Measurements from ENCODE around the gene FOSL1. TPM values are rescaled to one million over a fixed set of nuclear protein-coding genes. Genes with fewer than 3 reads are reported as not detected.

FOSL1 gene
- total and polyA plus RNA-seq, 2 of the 13 experiments (the other 11 are each of a cell fraction or from before 2014, with no cell fraction given): 4.0 to 4.1 TPM

GRCh38 chr11:65944767-65945166, 44.6 kb upstream of the FOSL1 start:
- DNase-seq (ENCODE audit: low spot score): no peak
- BruUV-seq (replicated peaks): no TSS peak
- Histone ChIP-seq H3K4me2 (ENCODE audit: low read depth, low read length) (peak overlapping the region; percentile 52), H3K79me2 (ENCODE audit: insufficient read depth, low read length) (no peaks in the 10 kb centered on the region), H3K4me1 (ENCODE audit: insufficient read depth, low read length) (peaks cover 76% of the 10 kb centered on the region), H3K9me3 (ENCODE audit: low read length) (no peaks in the 10 kb centered on the region), H3K9ac (ENCODE audit: insufficient read depth, low read depth, low read length) (no peak overlapping the region), H3K4me3 (replicated peaks in 1 of 3; ENCODE audit: insufficient read depth in 1 of 3, low read depth in 2 of 3, low read length in 3 of 3) (peak overlapping the region in 1 of 3 experiments; percentile 12; a peak in 1 of 6 replicates), H3K27me3 (ENCODE audit: control insufficient read depth in 1 of 2, insufficient read depth in 2 of 2, low read length in 2 of 2) (peaks cover 0 to 30% of the 10 kb centered on the region in 2 experiments; a peak in 4 of 5 replicates), H3K27ac (ENCODE audit: extremely low read length, insufficient read depth, low read length) (no peak overlapping the region), H4K20me1 (ENCODE audit: insufficient read depth, low read length) (no peaks in the 10 kb centered on the region), H2AFZ (ENCODE audit: low read length) (no peak overlapping the region), H3K36me3 (replicated peaks in 1 of 2; ENCODE audit: control insufficient read depth in 1 of 2, insufficient read depth in 2 of 2, low read length in 2 of 2) (no peaks in the 10 kb centered on the region)
- ChIA-PET CTCF (ENCODE audit: low intra/inter-chr PET ratio, low total read pairs) (no interaction called here), POLR2A (no interaction called here)
- FAIRE-seq: no peak
- WGBS (ENCODE audit: low lambda C conversion rate): 3% methylated on average over 8 of the region's 8 CpGs
- peak; percentile 50 for ATAC-seq
- in situ Hi-C loops (cut with HindIII; ENCODE audit: extremely low pct_ligation_motif_present, low pct_unique_long_range_greater_than_20kb) (no loop called here), intact Hi-C loops (cut with micrococcal nuclease; ENCODE audit: unreplicated experiment) (no loop called here)
- TF ChIP-seq AFF4 (CRISPR knock-in tag; IDR thresholded peaks at IDR 0.05): no peak
- TF ChIP-seq PHF8 (CRISPR knock-in tag; IDR thresholded peaks at IDR 0.05): no peak
- TF ChIP-seq ZNF572 (CRISPR knock-in tag; IDR thresholded peaks at IDR 0.05): no peak
- TF ChIP-seq HOXD1 (CRISPR knock-in tag; IDR thresholded peaks at IDR 0.05): no peak
- no peak for TF ChIP-seq ZNF775 (CRISPR knock-in tag; IDR thresholded peaks at IDR 0.05; ENCODE audit: borderline replicate concordance)
- peak; percentile 57; the same call in 1 of the 2 replicates for TF ChIP-seq PAXIP1 (CRISPR knock-in tag; conservative IDR thresholded peaks at IDR 0.05)
- 0 out of 2 replicates have a peak, but pooled peaks have one; percentile 20 for TF ChIP-seq UBTF (CRISPR knock-in tag; IDR thresholded peaks at IDR 0.05)
- TF ChIP-seq ZNF3 (CRISPR knock-in tag; IDR thresholded peaks at IDR 0.05): no peak
- no peak for TF ChIP-seq MAFK (conservative IDR thresholded peaks at IDR 0.05 in 1 of 2, IDR thresholded peaks at IDR 0.05 in 1 of 2; ENCODE audit: low read length in 2 of 2)
- TF ChIP-seq KDM5B (CRISPR knock-in tag; IDR thresholded peaks at IDR 0.05; ENCODE audit: borderline replicate concordance): no peak
- TF ChIP-seq ZNF772 (CRISPR knock-in tag; IDR thresholded peaks at IDR 0.05): no peak
- TF ChIP-seq NAIF1 (CRISPR knock-in tag; IDR thresholded peaks at IDR 0.05; ENCODE audit: borderline replicate concordance): no peak
- TF ChIP-seq MNT (IDR thresholded peaks at IDR 0.05): peak; percentile 58
- 0 out of 2 replicates have a peak, but pooled peaks have one; percentile 28 for TF ChIP-seq FOXA3 (CRISPR knock-in tag; IDR thresholded peaks at IDR 0.05)
